Measurements from ENCODE around the gene OR4S2. TPM values are rescaled to one million over a fixed set of nuclear protein-coding genes. Genes with fewer than 3 reads are reported as not detected.

The OR4S2 gene
- total RNA-seq, 1 donor from 2014 or later, result not detected

Other genes starting within 250 kb of the OR4S2 start
- gene OR4C15, start 93.9 kb upstream of the OR4S2 start, total RNA-seq, result not detected in 2 replicates
- not detected in 2 replicates for gene OR4C16, start 76.2 kb upstream of the OR4S2 start, total RNA-seq
- gene OR4C11, start 40.7 kb upstream of the OR4S2 start, total RNA-seq, result not detected in 2 replicates
- gene OR4P4, start 13.2 kb upstream of the OR4S2 start, total RNA-seq, result not detected in 2 replicates
- not detected in 2 replicates for gene OR4C6, start 13.9 kb downstream of the OR4S2 start, total RNA-seq
- gene OR5D13, start 125.1 kb downstream of the OR4S2 start, total RNA-seq, result not detected in 2 replicates
- gene OR5D14, start 147.2 kb downstream of the OR4S2 start, total RNA-seq, result not detected in 2 replicates
- not detected in 2 replicates for gene OR5L1, start 163.0 kb downstream of the OR4S2 start, total RNA-seq
- gene OR5D18, start 171.3 kb downstream of the OR4S2 start, total RNA-seq, result not detected in 2 replicates
- not detected in 2 replicates for gene OR5L2, start 178.9 kb downstream of the OR4S2 start, total RNA-seq
- not detected in 2 replicates for gene OR5D16, start 190.4 kb downstream of the OR4S2 start, total RNA-seq
- gene TRIM51, start 235.0 kb downstream of the OR4S2 start, total RNA-seq, result not detected in 2 replicates